Lower lobe of right lung (tissue), 2 donors: ENCODE measurements around the gene TASL. TPM values are rescaled to one million over a fixed set of nuclear protein-coding genes. Genes with fewer than 3 reads are reported as not detected.

Experiments
- ATAC-seq, 2 donors: fragments of 200-7000 bp; cut with Tn5 transposase; one replicate each; pipeline ENCODE4 v1.9.1; 2020 to 2022; ENCODE audit warnings: mild to moderate bottlenecking in 2 of 2, moderate library complexity in 2 of 2
- DNase-seq: peaks from one replicate; pipeline ENCODE4 v3.0.0-alpha.2; 2020
- H3K27ac ChIP-seq: fragments of 200-600 bp; one replicate; pipeline ENCODE4 v1.8.0; 2022
- H3K27me3 ChIP-seq: fragments of 200-600 bp; one replicate; pipeline ENCODE4 v1.8.0; 2022; ENCODE audit warnings: low read depth
- H3K36me3 ChIP-seq: fragments of 200-600 bp; one replicate; pipeline ENCODE4 v1.8.0; 2022; ENCODE audit warnings: mild to moderate bottlenecking
- H3K4me1 ChIP-seq: fragments of 200-600 bp; one replicate; pipeline ENCODE4 v1.8.0; 2022
- H3K4me3 ChIP-seq: fragments of 200-600 bp; one replicate; pipeline ENCODE4 v1.8.0; 2022; ENCODE audit warnings: mild to moderate bottlenecking
- H3K9me3 ChIP-seq: fragments of 200-600 bp; one replicate; pipeline ENCODE4 v1.8.0; 2022
- CTCF ChIP-seq: fragments of 200-600 bp; IDR thresholded peaks from one replicate; pipeline ENCODE4 v1.8.0; 2022; ENCODE audit warnings: antibody characterized with exemption, mild to moderate bottlenecking
- intact Hi-C: fragments of 100-400 bp; cut with DNase I; formaldehyde crosslinking; loops from one replicate; pipeline ENCODE4 v1.11.0; 2022
- total RNA-seq: library from RNA; stranded (reverse); fragmentation: NEBNext Ultra II Directional; extraction: Animal tissue kit (Norgen Biotek cat#: 25700); gene quantifications from one replicate; pipeline ENCODE4 v1.2.1, GENCODE V29; 2021
- donor health status: DM: no; HTN: yes; CAD: no; lungs with severe emphysema.

TASL gene
- total RNA-seq, 1 donor from 2014 or later: 8.0 TPM

DNA sequence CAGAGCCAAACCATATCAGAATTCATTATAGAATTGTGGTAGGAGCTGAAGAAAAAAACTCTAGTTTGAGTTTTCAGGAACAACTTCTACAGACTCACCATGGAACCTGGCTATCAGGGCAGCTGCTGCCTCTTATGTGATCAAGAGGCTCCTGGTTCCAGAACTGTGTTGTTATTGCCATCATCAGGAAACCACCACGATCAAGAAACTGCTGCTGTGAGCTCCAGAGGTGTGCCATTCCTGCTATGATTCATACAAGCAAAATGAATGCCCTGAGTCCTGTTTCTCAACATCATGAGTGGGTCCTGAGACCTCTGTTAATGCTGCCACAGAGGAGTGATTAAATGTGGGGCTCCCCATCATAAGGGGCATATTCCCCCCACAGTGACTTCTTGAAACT is 43.7 kb downstream of the TASL start:
- intact Hi-C loops: no loop called here

GRCh38 chrX:30533266-30533665 is 44.3 kb downstream of the TASL start:
- ATAC-seq (no peak), DNase-seq (no peak)
- no peaks in the 10 kb centered on the region for H3K27me3 ChIP-seq

More for the DNA sequence above, 43.7 kb downstream of the TASL start:
- Histone ChIP-seq H3K27me3 (no peaks in the 10 kb centered on the region), H3K36me3 (no peaks in the 10 kb centered on the region), H3K4me3 (no peak overlapping the region), H3K9me3 (no peaks in the 10 kb centered on the region), H3K4me1 (no peaks in the 10 kb centered on the region), H3K27ac (no peak overlapping the region)
- ATAC-seq (no peak), DNase-seq (no peak)
- no peak for TF ChIP-seq CTCF

GRCh38 chrX:30530606-30531005 is 47.0 kb downstream of the TASL start:
- ATAC-seq: no peak
- no peak for DNase-seq
- H3K36me3 ChIP-seq: no peaks in the 10 kb centered on the region
- no peaks in the 10 kb centered on the region for H3K4me1 ChIP-seq
- no peaks in the 10 kb centered on the region for H3K9me3 ChIP-seq
- H3K4me3 ChIP-seq: no peak overlapping the region
- intact Hi-C loops: no loop called here
- TF ChIP-seq CTCF: no peak
- H3K27ac ChIP-seq: no peak overlapping the region
- H3K27me3 ChIP-seq: no peaks in the 10 kb centered on the region

More at GRCh38 chrX:30533266-30533665, 44.3 kb downstream of the TASL start:
- no peaks in the 10 kb centered on the region for H3K4me1 ChIP-seq
- no peak overlapping the region for H3K27ac ChIP-seq
- no peaks in the 10 kb centered on the region for H3K36me3 ChIP-seq
- intact Hi-C loops: no loop called here
- H3K9me3 ChIP-seq: no peaks in the 10 kb centered on the region
- H3K4me3 ChIP-seq: no peak overlapping the region
- TF ChIP-seq CTCF: no peak

GRCh38 chrX:30525732-30526131 is 51.8 kb downstream of the TASL start:
- Histone ChIP-seq H3K9me3 (no peaks in the 10 kb centered on the region), H3K27me3 (no peaks in the 10 kb centered on the region), H3K36me3 (no peaks in the 10 kb centered on the region), H3K4me3 (no peak overlapping the region), H3K27ac (no peak overlapping the region), H3K4me1 (no peaks in the 10 kb centered on the region)
- intact Hi-C loops: no loop called here
- ATAC-seq (no peak), DNase-seq (no peak)
- TF ChIP-seq CTCF: no peak

- no peaks in the 10 kb centered on the region for H3K27me3 ChIP-seq
- no peak overlapping the region for H3K27ac ChIP-seq
- H3K36me3 ChIP-seq: no peaks in the 10 kb centered on the region
- TF ChIP-seq CTCF: no peak
- H3K4me3 ChIP-seq: no peak overlapping the region
- ATAC-seq (no peak), DNase-seq (no peak)
- intact Hi-C loops: no loop called here
- H3K4me1 ChIP-seq: no peaks in the 10 kb centered on the region
- H3K9me3 ChIP-seq: no peaks in the 10 kb centered on the region
These were observed 56.0 kb downstream of the TASL start for GRCh38 chrX:30521440-30522182.
